ENCODE results near the gene CAMKK2.
"Not testable (repeated sequence)": the region's sequence is repeated elsewhere in the genome, so short reads cannot be mapped to it uniquely, and the experiment has no call there.

CAMKK2 gene

GRCh38 chr12:121201140-121201539 is 95.4 kb downstream of the CAMKK2 start:
- not testable (repeated sequence) for H3K4me1 ChIP-seq (ENCODE audit: insufficient read depth, low read length); H3K4me3 ChIP-seq (ENCODE audit: low read length); H3K27me3 ChIP-seq (ENCODE audit: insufficient read depth, low read length); H2AFZ ChIP-seq (ENCODE audit: low read depth, low read length); H3K9me3 ChIP-seq (ENCODE audit: low read length); H3K36me3 ChIP-seq (ENCODE audit: insufficient read depth, low read length)

GRCh38 chr12:121198949-121199348 is 97.6 kb downstream of the CAMKK2 start:
- no peak overlapping the region for H3K4me3 ChIP-seq (ENCODE audit: low read length)
- no peaks in the 10 kb centered on the region for H3K9me3 ChIP-seq (ENCODE audit: low read length)
- H3K4me1 ChIP-seq (ENCODE audit: insufficient read depth, low read length), result no peaks in the 10 kb centered on the region
- H2AFZ ChIP-seq (ENCODE audit: low read depth, low read length), result no peak overlapping the region
- peaks cover 2% of the 10 kb centered on the region for H3K27me3 ChIP-seq (ENCODE audit: insufficient read depth, low read length)
- H3K36me3 ChIP-seq (ENCODE audit: insufficient read depth, low read length), result no peaks in the 10 kb centered on the region

DNA sequence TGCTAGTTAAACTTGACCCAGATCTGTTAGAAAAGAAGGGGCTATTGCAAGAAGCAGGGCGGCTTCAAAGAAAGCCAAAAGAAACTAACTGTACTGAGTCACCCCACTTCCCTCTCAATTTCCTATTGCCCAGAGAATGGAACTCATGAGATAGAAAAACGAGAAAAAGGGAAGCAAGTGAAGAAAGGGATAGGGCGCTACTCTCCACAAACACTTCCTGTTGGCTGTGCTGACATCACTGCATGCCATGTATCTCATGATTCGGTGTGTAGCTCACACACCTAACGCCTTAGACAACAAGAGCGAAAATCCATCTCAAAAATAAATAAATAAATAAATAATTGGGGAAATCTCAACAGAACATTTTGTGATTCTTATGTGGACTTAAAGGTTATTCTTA is 99.6 kb downstream of the CAMKK2 start:
- H3K36me3 ChIP-seq (ENCODE audit: insufficient read depth, low read length), result no peaks in the 10 kb centered on the region
- H2AFZ ChIP-seq (ENCODE audit: low read depth, low read length), result no peak overlapping the region
- H3K4me1 ChIP-seq (ENCODE audit: insufficient read depth, low read length), result no peaks in the 10 kb centered on the region
- H3K9me3 ChIP-seq (ENCODE audit: low read length), result no peaks in the 10 kb centered on the region
- H3K27me3 ChIP-seq (ENCODE audit: insufficient read depth, low read length), result peaks cover 2% of the 10 kb centered on the region
- H3K4me3 ChIP-seq (ENCODE audit: low read length), result no peak overlapping the region

GRCh38 chr12:121191151-121191550 is 105.4 kb downstream of the CAMKK2 start:
- Histone ChIP-seq H3K36me3 (ENCODE audit: insufficient read depth, low read length) (no peaks in the 10 kb centered on the region), H3K27me3 (ENCODE audit: insufficient read depth, low read length) (no peaks in the 10 kb centered on the region), H3K4me3 (ENCODE audit: low read length) (no peak overlapping the region), H2AFZ (ENCODE audit: low read depth, low read length) (no peak overlapping the region), H3K4me1 (ENCODE audit: insufficient read depth, low read length) (no peaks in the 10 kb centered on the region), H3K9me3 (ENCODE audit: low read length) (no peaks in the 10 kb centered on the region)

GRCh38 chr12:121190523-121191031 is 105.9 kb downstream of the CAMKK2 start:
- Histone ChIP-seq H3K4me1 (ENCODE audit: insufficient read depth, low read length) (no peaks in the 10 kb centered on the region), H2AFZ (ENCODE audit: low read depth, low read length) (no peak overlapping the region), H3K4me3 (ENCODE audit: low read length) (no peak overlapping the region), H3K27me3 (ENCODE audit: insufficient read depth, low read length) (no peaks in the 10 kb centered on the region), H3K9me3 (ENCODE audit: low read length) (no peaks in the 10 kb centered on the region), H3K36me3 (ENCODE audit: insufficient read depth, low read length) (no peaks in the 10 kb centered on the region)

GRCh38 chr12:121189619-121190155 is 106.8 kb downstream of the CAMKK2 start:
- Histone ChIP-seq H3K4me3 (ENCODE audit: low read length) (no peak overlapping the region), H3K4me1 (ENCODE audit: insufficient read depth, low read length) (no peaks in the 10 kb centered on the region), H2AFZ (ENCODE audit: low read depth, low read length) (no peak overlapping the region), H3K9me3 (ENCODE audit: low read length) (no peaks in the 10 kb centered on the region), H3K36me3 (ENCODE audit: insufficient read depth, low read length) (no peaks in the 10 kb centered on the region), H3K27me3 (ENCODE audit: insufficient read depth, low read length) (no peaks in the 10 kb centered on the region)

- H3K4me3 ChIP-seq (ENCODE audit: low read length), result no peak overlapping the region
- H3K9me3 ChIP-seq (ENCODE audit: low read length), result no peaks in the 10 kb centered on the region
- no peaks in the 10 kb centered on the region for H3K36me3 ChIP-seq (ENCODE audit: insufficient read depth, low read length)
- H3K27me3 ChIP-seq (ENCODE audit: insufficient read depth, low read length), result no peaks in the 10 kb centered on the region
- no peak overlapping the region for H2AFZ ChIP-seq (ENCODE audit: low read depth, low read length)
- no peaks in the 10 kb centered on the region for H3K4me1 ChIP-seq (ENCODE audit: insufficient read depth, low read length)
These were observed 107.4 kb downstream of the CAMKK2 start for GRCh38 chr12:121189131-121189530.

DNA sequence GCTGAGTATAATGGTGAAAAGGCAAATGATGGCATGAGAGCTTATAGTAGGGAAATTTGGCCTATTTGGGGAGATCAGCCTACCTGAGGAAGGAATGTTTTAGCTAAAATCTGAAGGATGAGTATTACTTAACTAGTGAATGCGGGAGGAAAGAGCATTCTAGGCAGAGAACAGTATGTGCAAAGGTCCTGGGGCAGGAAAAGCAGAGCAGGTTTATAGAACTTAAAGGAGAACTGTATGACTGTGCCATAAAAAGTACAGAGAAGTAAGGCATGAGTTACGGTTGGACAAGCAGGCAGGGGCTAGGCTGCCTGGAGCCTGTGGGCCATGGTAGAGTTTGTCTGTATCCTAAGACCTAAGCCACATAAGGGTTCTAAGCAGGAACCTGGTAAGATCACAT is 108.3 kb downstream of the CAMKK2 start:
- Histone ChIP-seq H3K4me1 (ENCODE audit: insufficient read depth, low read length) (no peaks in the 10 kb centered on the region), H3K9me3 (ENCODE audit: low read length) (no peaks in the 10 kb centered on the region), H3K36me3 (ENCODE audit: insufficient read depth, low read length) (no peaks in the 10 kb centered on the region), H3K27me3 (ENCODE audit: insufficient read depth, low read length) (no peaks in the 10 kb centered on the region), H2AFZ (ENCODE audit: low read depth, low read length) (no peak overlapping the region), H3K4me3 (ENCODE audit: low read length) (no peak overlapping the region)

All from neuron (in vitro differentiated cells).